Spleen (tissue), 11 donors: ENCODE data around the gene KLHL14. TPM values are rescaled to one million over a fixed set of nuclear protein-coding genes. Genes with fewer than 3 reads are reported as not detected.

Source experiments
- DNase-seq: peaks from one replicate; pipeline ENCODE4 v3.0.0-alpha.2; 2020
- H3K27ac ChIP-seq, 8 donors: fragments of 200-600 bp; sonication (generic) in 7 of 8; 1 replicate in 4 of 8; 2 replicates in 4 of 8; pipeline versions ENCODE4 v1.5.0 to v1.8.0; 2016 to 2021; ENCODE audit warnings: inconsistent platforms in 4 of 8, mild to moderate bottlenecking in 4 of 8, moderate library complexity in 1 of 8
- H3K27me3 ChIP-seq, 7 donors: fragments of 200-600 bp; sonication (generic) in 6 of 7; replicated peaks in 1 of 7; 1 replicate in 4 of 7; 2 replicates in 3 of 7; pipeline versions ENCODE4 v1.5.0 to v1.8.0; 2016 to 2021; ENCODE audit warnings: inconsistent platforms in 3 of 7, mild to moderate bottlenecking in 1 of 7
- H3K36me3 ChIP-seq, 6 donors: fragments of 200-600 bp; sonication (generic) in 5 of 6; 1 replicate in 4 of 6; 2 replicates in 2 of 6; pipeline versions ENCODE4 v1.5.0 to v1.8.0; 2016 to 2021; ENCODE audit warnings: inconsistent platforms in 2 of 6
- H3K4me1 ChIP-seq, 6 donors: fragments of 200-600 bp; sonication (generic) in 5 of 6; 1 replicate in 3 of 6; 2 replicates in 3 of 6; pipeline versions ENCODE4 v1.5.0 to v1.8.0; 2016 to 2021; ENCODE audit warnings: inconsistent platforms in 3 of 6
- H3K4me3 ChIP-seq, 8 donors: fragments of 200-600 bp; sonication (generic) in 7 of 8; 1 replicate in 4 of 8; 2 replicates in 4 of 8; pipeline versions ENCODE4 v1.5.0 to v1.8.0; 2016 to 2021; ENCODE audit warnings: inconsistent platforms in 4 of 8, mild to moderate bottlenecking in 4 of 8, moderate library complexity in 2 of 8
- H3K9me3 ChIP-seq, 8 donors: fragments of 200-600 bp; sonication (generic) in 7 of 8; 1 replicate in 4 of 8; 2 replicates in 4 of 8; pipeline versions ENCODE4 v1.5.0 to v1.8.0; 2016 to 2021; ENCODE audit warnings: inconsistent platforms in 4 of 8
- POLR2A ChIP-seq, 3 donors: fragments of 450-650 bp; IDR thresholded peaks; one replicate each; pipeline ENCODE4 v1.5.1; 2017; ENCODE audit warnings: antibody characterized with exemption in 3 of 3, mild to moderate bottlenecking in 1 of 3
- POLR2AphosphoS5 ChIP-seq, 3 donors: sonication (generic); formaldehyde crosslinking; IDR thresholded peaks; one replicate each; pipeline ENCODE4 v1.5.1; 2017; ENCODE audit warnings: antibody characterized with exemption in 3 of 3
- WGBS, 5 donors: extraction: QIAGEN DNeasy Blood & Tissue Kit in 3 of 5; methylation state at CpG; one replicate each; pipeline versions ENCODE4 v1.1.5 to v1.1.7; 2013 to 2018; 5-methylcytosine and 5-hydroxymethylcytosine counted together
- intact Hi-C: fragments of 100-400 bp; cut with DNase I; formaldehyde crosslinking; loops from one replicate; pipeline ENCODE4 v1.15.0; 2023; ENCODE audit warnings: low total_unique reads
- polyA plus RNA-seq, 3 donors: library from polyadenylated mRNA; stranded (reverse); fragments of 200-250 nt; gene quantifications; one replicate each; pipeline ENCODE4 v1.2.1, GENCODE V29; 2013
- total RNA-seq, 7 donors: library from RNA; depleted of rRNA in 3 of 7; stranded (reverse); fragments of >200 nt in 3 of 7; fragmentation: NEBNext Ultra II Directional in 4 of 7; extraction: Animal tissue kit (Norgen Biotek cat#: 25700) in 4 of 7; gene quantifications; one replicate each; pipeline versions ENCODE4 v1.1.0 to v1.2.1, GENCODE V29; 2016 to 2021
- TF ChIP-seq, protein P1 (sequence below), 11 experiments: fragments of 200-600 bp in 7 of 11; fragments of 450-650 bp in 4 of 11; sonication (generic) in 4 of 11; IDR thresholded peaks in 8 of 11; conservative IDR thresholded peaks in 3 of 11; 1 replicate in 7 of 11; 2 replicates in 4 of 11; pipeline versions ENCODE4 v1.4.0 to v1.8.0; 2016 to 2021; ENCODE audit warnings: antibody characterized with exemption in 11 of 11, inconsistent platforms in 4 of 11, mild to moderate bottlenecking in 1 of 11
- donor health status: healthy with polysubstance abuse.
- donor health status: DM: no; HTN: no; CAD: no; lungs with moderate emphysema.
- donor health status: DM: no; HTN: no; CAD: no.
- donor health status: Bipolar disorder and iron deficiency.
- donor health status: healthy.
- donor health status: DM: no; HTN: no; CAD: no.
- donor health status: DM: yes; HTN: yes; CAD: no.

KLHL14 gene
- total and polyA plus RNA-seq, 10 donors = 9.4 to 41.4 (median 17.5) TPM

DNA sequence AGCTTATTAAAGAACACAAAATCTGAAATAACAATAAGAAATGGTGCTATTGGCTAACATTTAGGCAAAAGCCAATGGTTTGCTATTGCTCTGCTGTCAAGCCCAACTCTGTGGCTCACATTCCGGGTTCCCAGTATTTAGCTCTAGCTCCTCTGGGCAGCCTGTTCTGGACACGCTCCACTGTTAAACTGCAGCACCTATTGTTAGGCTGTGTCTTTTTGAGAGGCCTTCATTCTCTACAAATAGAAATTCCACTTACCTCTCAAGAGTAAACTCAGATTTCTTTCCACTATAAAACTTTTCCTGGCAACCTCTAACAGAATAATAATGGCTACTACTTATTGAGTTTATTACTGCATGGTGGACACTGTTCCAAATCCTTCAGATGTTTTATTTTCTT, 3.7 kb upstream of the KLHL14 start:
- peaks cover 0 to 19% (median 6%) of the 10 kb centered on the region in 6 donors for H3K4me1 ChIP-seq
- TF ChIP-seq, protein P1, sequence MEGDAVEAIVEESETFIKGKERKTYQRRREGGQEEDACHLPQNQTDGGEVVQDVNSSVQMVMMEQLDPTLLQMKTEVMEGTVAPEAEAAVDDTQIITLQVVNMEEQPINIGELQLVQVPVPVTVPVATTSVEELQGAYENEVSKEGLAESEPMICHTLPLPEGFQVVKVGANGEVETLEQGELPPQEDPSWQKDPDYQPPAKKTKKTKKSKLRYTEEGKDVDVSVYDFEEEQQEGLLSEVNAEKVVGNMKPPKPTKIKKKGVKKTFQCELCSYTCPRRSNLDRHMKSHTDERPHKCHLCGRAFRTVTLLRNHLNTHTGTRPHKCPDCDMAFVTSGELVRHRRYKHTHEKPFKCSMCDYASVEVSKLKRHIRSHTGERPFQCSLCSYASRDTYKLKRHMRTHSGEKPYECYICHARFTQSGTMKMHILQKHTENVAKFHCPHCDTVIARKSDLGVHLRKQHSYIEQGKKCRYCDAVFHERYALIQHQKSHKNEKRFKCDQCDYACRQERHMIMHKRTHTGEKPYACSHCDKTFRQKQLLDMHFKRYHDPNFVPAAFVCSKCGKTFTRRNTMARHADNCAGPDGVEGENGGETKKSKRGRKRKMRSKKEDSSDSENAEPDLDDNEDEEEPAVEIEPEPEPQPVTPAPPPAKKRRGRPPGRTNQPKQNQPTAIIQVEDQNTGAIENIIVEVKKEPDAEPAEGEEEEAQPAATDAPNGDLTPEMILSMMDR (IDR thresholded peaks at IDR 0.05 in 8 of 11, conservative IDR thresholded peaks at IDR 0.05 in 3 of 11) = no peak
- TF ChIP-seq POLR2AphosphoS5 (IDR thresholded peaks at IDR 0.05) = no peak
- no peak for TF ChIP-seq POLR2A (IDR thresholded peaks at IDR 0.05)
- intact Hi-C loops = no loop called here
- WGBS, 5 donors = 46 to 92% (median 73%) methylated on average over 2 of the region's 2 CpGs
- peaks cover 0 to 21% (median 0%) of the 10 kb centered on the region in 7 donors for H3K27me3 ChIP-seq
- no peaks in the 10 kb centered on the region for H3K9me3 ChIP-seq
- no peak overlapping the region for H3K27ac ChIP-seq
- no peaks in the 10 kb centered on the region for H3K36me3 ChIP-seq
- no peak overlapping the region for H3K4me3 ChIP-seq
- DNase-seq = no peak

GRCh38 chr18:32775628-32776027, 2.8 kb upstream of the KLHL14 start:
- H3K36me3 ChIP-seq = no peaks in the 10 kb centered on the region
- H3K27ac ChIP-seq = no peak overlapping the region
- peaks cover 0 to 31% (median 8%) of the 10 kb centered on the region in 7 donors for H3K27me3 ChIP-seq
- no peak overlapping the region for H3K4me3 ChIP-seq
- no peak for TF ChIP-seq POLR2AphosphoS5 (IDR thresholded peaks at IDR 0.05)
- TF ChIP-seq, protein P1 (IDR thresholded peaks at IDR 0.05 in 8 of 11, conservative IDR thresholded peaks at IDR 0.05 in 3 of 11) = no peak
- no peak for TF ChIP-seq POLR2A (IDR thresholded peaks at IDR 0.05)
- WGBS, 5 donors = 67 to 74% (median 68%) methylated on average over 6 of the region's 6 CpGs
- intact Hi-C loops = no loop called here
- peaks cover 0 to 28% (median 8%) of the 10 kb centered on the region in 6 donors for H3K4me1 ChIP-seq
- DNase-seq = no peak
- no peaks in the 10 kb centered on the region for H3K9me3 ChIP-seq

DNA sequence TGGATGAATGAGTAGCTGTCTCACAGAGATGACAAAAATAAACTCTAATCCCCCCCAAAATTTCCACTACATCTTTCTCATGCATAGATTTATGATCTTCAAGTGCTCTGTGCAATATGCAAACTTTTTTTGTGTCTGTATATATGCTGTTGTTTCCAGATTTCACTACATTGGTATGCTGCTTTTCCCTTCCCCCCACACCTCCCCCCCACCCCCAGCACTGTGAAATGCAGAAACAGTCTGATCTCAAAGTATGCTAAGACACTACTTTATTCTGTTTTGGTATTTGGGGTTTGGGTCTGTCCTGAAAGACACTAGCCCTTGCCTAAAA, 524 bp upstream of the KLHL14 start:
- Histone ChIP-seq H3K27me3 (peaks cover 0 to 52% (median 13%) of the 10 kb centered on the region in 7 donors), H3K4me3 (peak overlapping the region in 2 of 8 donors; percentile 67 to 87), H3K9me3 (no peaks in the 10 kb centered on the region), H3K27ac (peak overlapping the region in 4 of 8 donors; percentile 83 to 89 (median 84)), H3K36me3 (no peaks in the 10 kb centered on the region), H3K4me1 (peaks cover 0 to 43% (median 8%) of the 10 kb centered on the region in 6 donors)
- intact Hi-C loops = no loop called here
- DNase-seq = no peak
- TF ChIP-seq POLR2AphosphoS5 (IDR thresholded peaks at IDR 0.05) = no peak
- TF ChIP-seq, protein P1 (IDR thresholded peaks at IDR 0.05 in 8 of 11, conservative IDR thresholded peaks at IDR 0.05 in 3 of 11) = no peak
- TF ChIP-seq POLR2A (IDR thresholded peaks at IDR 0.05) = no peak

DNA sequence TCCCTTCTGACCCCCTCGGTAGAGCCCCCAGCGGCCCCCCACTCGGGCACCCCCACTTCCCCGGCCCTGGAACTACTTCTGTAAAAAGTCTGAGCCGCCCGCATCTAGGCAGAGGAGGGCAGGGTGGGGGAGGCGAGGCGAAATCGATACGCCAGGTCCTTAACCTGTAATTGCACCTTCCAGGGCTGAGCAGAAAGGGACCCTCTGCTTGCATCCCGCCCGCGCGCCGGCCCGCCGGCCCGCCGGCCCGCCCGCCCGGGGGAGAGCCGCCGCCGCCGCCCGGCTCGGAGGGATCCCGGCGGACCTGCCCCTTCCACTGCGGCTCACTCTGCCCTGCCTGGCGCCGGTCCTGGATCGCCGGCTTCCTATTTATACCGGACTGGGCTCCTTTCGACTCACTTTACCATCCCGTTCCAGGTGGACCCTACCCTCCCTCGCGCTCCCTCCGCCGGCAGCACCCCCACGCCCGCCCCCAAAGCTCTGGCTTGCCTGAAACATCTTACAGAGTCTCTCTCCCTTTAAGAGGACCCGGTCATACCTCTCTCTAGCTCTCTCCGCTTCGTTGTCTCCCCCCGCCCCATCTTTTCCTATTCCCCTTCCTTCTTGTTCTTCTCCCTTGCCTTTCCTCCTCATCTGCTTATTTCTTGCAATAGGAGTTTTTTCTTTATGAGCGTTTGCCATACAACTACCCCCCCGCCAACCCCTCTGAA, 797 bp downstream of the KLHL14 start:
- no peaks in the 10 kb centered on the region for H3K9me3 ChIP-seq
- H3K4me3 ChIP-seq = peak overlapping the region; percentile 17 to 87 (median 62)
- WGBS, 5 donors = 1 to 4% (median 3%) methylated on average over 29 to 50 of the region's 50 CpGs
- TF ChIP-seq, protein P1 (IDR thresholded peaks at IDR 0.05 in 8 of 11, conservative IDR thresholded peaks at IDR 0.05 in 3 of 11) = no peak
- peak in 1 of 3 donors; percentile 17 for TF ChIP-seq POLR2AphosphoS5 (IDR thresholded peaks at IDR 0.05)
- H3K36me3 ChIP-seq = no peaks in the 10 kb centered on the region
- intact Hi-C loops = no loop called here
- H3K4me1 ChIP-seq = peaks cover 0 to 53% (median 10%) of the 10 kb centered on the region in 6 donors
- peak overlapping the region; percentile 29 to 89 (median 84) for H3K27ac ChIP-seq
- H3K27me3 ChIP-seq = peaks cover 0 to 52% (median 13%) of the 10 kb centered on the region in 7 donors
- DNase-seq = peak; percentile 84
